H1 (cell line): ENCODE measurements around the gene C19orf67. TPM values are rescaled to one million over a fixed set of nuclear protein-coding genes. Genes with fewer than 3 reads are reported as not detected.

Experiments used
- CTCF ChIA-PET: fragments of 300-600 bp; sonication (Branson Sonifier 250); formaldehyde crosslinking; loops from one replicate; lab custom pipeline; 2021; ENCODE audit not compliant: partially characterized antibody; lab: Charles Lee
- POLR2A ChIA-PET: fragments of 300-600 bp; sonication (Branson Sonifier 250); formaldehyde crosslinking; loops from one replicate; lab custom pipeline; 2021; ENCODE audit warnings: inconsistent platforms; ENCODE audit not compliant: partially characterized antibody; lab: Charles Lee
- DNase-seq, 2 experiments: peaks; one replicate each; pipeline versions ENCODE4 v3.0.0 to v3.0.0-alpha.2; 2010 to 2022; ENCODE audit warnings: low spot score in 2 of 2, low read depth in 1 of 2, mixed read lengths in 1 of 2
- FAIRE-seq: peaks from 2 replicates; lab custom pipeline; 2011; peaks lifted over from hg19 to GRCh38; lab: Jason Lieb, UNC
- H2AFZ ChIP-seq: 2 replicates; pipeline ENCODE4 v1.8.1; 2012; ENCODE audit warnings: low read length, inconsistent platforms
- H2AK5ac ChIP-seq: 2 replicates; pipeline ENCODE4 v1.6.1; 2013; ENCODE audit warnings: low read depth, low read length
- H2BK120ac ChIP-seq: replicated peaks from 2 replicates; pipeline ENCODE3; 2013; ENCODE audit warnings: low read depth, low read length, inconsistent platforms
- H2BK12ac ChIP-seq: 2 replicates; pipeline ENCODE4 v1.6.1; 2013; ENCODE audit warnings: low read depth, low read length
- H2BK15ac ChIP-seq: 2 replicates; pipeline ENCODE4 v1.6.1; 2013; ENCODE audit warnings: low read length
- H2BK20ac ChIP-seq: 2 replicates; pipeline ENCODE4 v1.6.1; 2013; ENCODE audit warnings: low read length
- H2BK5ac ChIP-seq: 2 replicates; pipeline ENCODE4 v1.6.1; 2013; ENCODE audit warnings: low read depth, low read length
- H3K14ac ChIP-seq: 2 replicates; pipeline ENCODE4 v1.6.1; 2013; ENCODE audit warnings: inconsistent platforms; ENCODE audit not compliant: insufficient read length
- H3K18ac ChIP-seq: 2 replicates; pipeline ENCODE4 v1.6.1; 2013; ENCODE audit warnings: low read length; ENCODE audit errors: extremely low read depth
- H3K23ac ChIP-seq: 2 replicates; pipeline ENCODE4 v1.6.1; 2013; ENCODE audit warnings: inconsistent platforms; ENCODE audit not compliant: insufficient read length
- H3K23me2 ChIP-seq: 2 replicates; pipeline ENCODE4 v1.6.1; 2013; ENCODE audit warnings: low read depth, low read length
- H3K27ac ChIP-seq: 2 replicates; pipeline ENCODE4 v1.6.1; 2011; ENCODE audit warnings: low read depth, low read length, inconsistent platforms
- H3K27me3 ChIP-seq, 4 experiments: replicated peaks in 1 of 4; 1 replicate in 1 of 4; 2 replicates in 3 of 4; pipeline versions ENCODE4 v1.6.1 to v1.8.1; 2011 to 2013; ENCODE audit warnings: low read length in 3 of 4, mild to moderate bottlenecking in 3 of 4, inconsistent platforms in 2 of 4, mixed read lengths in 2 of 4, moderate library complexity in 1 of 4; ENCODE audit not compliant: control insufficient read depth in 3 of 4, insufficient read depth in 3 of 4; ENCODE audit errors: extremely low read depth in 1 of 4
- H3K36me3 ChIP-seq, 4 experiments: 2 replicates each; pipeline versions ENCODE4 v1.6.1 to v1.8.1; 2011 to 2013; ENCODE audit warnings: mild to moderate bottlenecking in 4 of 4, low read length in 3 of 4, moderate library complexity in 2 of 4, control low read depth in 1 of 4, inconsistent platforms in 1 of 4; ENCODE audit not compliant: insufficient read depth in 4 of 4, control insufficient read depth in 2 of 4
- H3K4ac ChIP-seq: replicated peaks from 2 replicates; pipeline ENCODE3; 2013; ENCODE audit warnings: low read length, low read depth, mixed read lengths, inconsistent platforms; ENCODE audit not compliant: insufficient read length
- H3K4me1 ChIP-seq, 4 experiments: replicated peaks in 1 of 4; 1 replicate in 1 of 4; 2 replicates in 3 of 4; pipeline versions ENCODE4 v1.6.1 to v1.8.1; 2011 to 2013; ENCODE audit warnings: low read length in 3 of 4, inconsistent platforms in 2 of 4, mixed read lengths in 1 of 4; ENCODE audit not compliant: insufficient read depth in 4 of 4, control insufficient read depth in 3 of 4
- H3K4me2 ChIP-seq, 2 experiments: 2 replicates each; pipeline versions ENCODE4 v1.6.1 to v1.8.1; 2011 to 2013; ENCODE audit warnings: low read depth in 2 of 2, low read length in 2 of 2, control low read depth in 1 of 2, inconsistent platforms in 1 of 2, mild to moderate bottlenecking in 1 of 2; ENCODE audit not compliant: insufficient read depth in 1 of 2
- H3K4me3 ChIP-seq, 4 experiments: fragments of 200-600, 300-600 bp in 1 of 4; sonication (generic), shearing (Covaris generic), sonication (Bioruptor Twin) in 1 of 4; 2 replicates each; pipeline versions ENCODE4 v1.5.1 to v1.8.1; 2011 to 2016; ENCODE audit warnings: low read length in 4 of 4, low read depth in 3 of 4, control low read depth in 2 of 4, inconsistent platforms in 2 of 4, mild to moderate bottlenecking in 2 of 4, mixed read lengths in 1 of 4, moderate library complexity in 1 of 4; ENCODE audit not compliant: insufficient read depth in 2 of 4; ENCODE audit errors: extremely low read depth in 1 of 4
- H3K56ac ChIP-seq: replicated peaks from 2 replicates; pipeline ENCODE3; 2013; ENCODE audit warnings: low read depth, mild to moderate bottlenecking, mixed read lengths, low read length, inconsistent platforms; ENCODE audit not compliant: insufficient read length
- H3K79me1 ChIP-seq: 2 replicates; pipeline ENCODE4 v1.6.1; 2013; ENCODE audit warnings: low read depth, low read length, control low read depth
- H3K79me2 ChIP-seq, 2 experiments: 2 replicates each; pipeline versions ENCODE4 v1.6.1 to v1.8.1; 2012 to 2013; ENCODE audit warnings: low read length in 2 of 2, mild to moderate bottlenecking in 2 of 2, inconsistent platforms in 1 of 2; ENCODE audit not compliant: insufficient read depth in 2 of 2, control insufficient read depth in 1 of 2
- H3K9ac ChIP-seq, 4 experiments: replicated peaks in 1 of 4; 1 replicate in 1 of 4; 2 replicates in 3 of 4; pipeline versions ENCODE4 v1.6.1 to v1.8.1; 2011 to 2013; ENCODE audit warnings: low read depth in 3 of 4, low read length in 3 of 4, control low read depth in 2 of 4, mild to moderate bottlenecking in 2 of 4, moderate library complexity in 2 of 4, inconsistent platforms in 1 of 4; ENCODE audit errors: extremely low read depth in 1 of 4
- H3K9me3 ChIP-seq, 2 experiments: 2 replicates each; pipeline versions ENCODE4 v1.6.1 to v1.8.1; 2012 to 2013; ENCODE audit warnings: mild to moderate bottlenecking in 2 of 2, moderate library complexity in 2 of 2, control low read depth in 1 of 2, inconsistent platforms in 1 of 2, low read depth in 1 of 2, low read length in 1 of 2, mixed read lengths in 1 of 2; ENCODE audit not compliant: insufficient read depth in 2 of 2
- H4K20me1 ChIP-seq, 2 experiments: replicated peaks in 1 of 2; 2 replicates each; pipeline versions ENCODE3 to v1.8.1; 2011 to 2013; ENCODE audit warnings: inconsistent platforms in 2 of 2, low read length in 2 of 2, mild to moderate bottlenecking in 1 of 2; ENCODE audit not compliant: insufficient read depth in 2 of 2, control insufficient read depth in 1 of 2
- H4K5ac ChIP-seq: 2 replicates; pipeline ENCODE4 v1.6.1; 2013; ENCODE audit warnings: low read length, low read depth, mixed read lengths, inconsistent platforms; ENCODE audit not compliant: insufficient read length
- H4K8ac ChIP-seq: 2 replicates; pipeline ENCODE4 v1.8.0; 2013; ENCODE audit warnings: mild to moderate bottlenecking, moderate library complexity, low read length, inconsistent platforms; ENCODE audit not compliant: insufficient read depth; ENCODE audit errors: extremely low read depth
- H4K91ac ChIP-seq: replicated peaks from 2 replicates; pipeline ENCODE3; 2013; ENCODE audit warnings: low read length, mixed read lengths, inconsistent platforms; ENCODE audit not compliant: insufficient read length
- ASH2L ChIP-seq: fragments of 200-600, 300-600 bp; sonication (generic); IDR thresholded peaks from one replicate; pipeline ENCODE4 v1.7.1; 2017; ENCODE audit warnings: low read length
- CBX5 ChIP-seq: fragments of 300-800, 300-1000 bp; sonication (generic); IDR thresholded peaks from 2 replicates; pipeline ENCODE4 v1.7.1; 2016; ENCODE audit warnings: antibody characterized with exemption, low read length, low read depth
- GABPA ChIP-seq: IDR thresholded peaks from 2 replicates; pipeline ENCODE4 v1.6.1; 2011; ENCODE audit warnings: mild to moderate bottlenecking, low read length, moderate library complexity, borderline replicate concordance; ENCODE audit not compliant: insufficient read depth
- JUN ChIP-seq: IDR thresholded peaks from 2 replicates; pipeline ENCODE4 v1.6.1; 2011; ENCODE audit warnings: low read depth, mild to moderate bottlenecking, improper control_type of control experiment, low read length
- JUND ChIP-seq: IDR thresholded peaks from 2 replicates; pipeline ENCODE4 v1.6.1; 2011; ENCODE audit warnings: mild to moderate bottlenecking, improper control_type of control experiment, low read length
- KDM4A ChIP-seq: IDR thresholded peaks from one replicate; pipeline ENCODE4 v1.7.1; 2012; ENCODE audit warnings: low read depth, mild to moderate bottlenecking, moderate library complexity, low read length, inconsistent platforms; ENCODE audit not compliant: severe bottlenecking
- MAFK ChIP-seq: IDR thresholded peaks from 2 replicates; pipeline ENCODE4 v1.6.1; 2012; ENCODE audit warnings: low read depth, mild to moderate bottlenecking, improper control_type of control experiment, low read length
- NANOG ChIP-seq: IDR thresholded peaks from 2 replicates; pipeline ENCODE4 v1.6.1; 2011; ENCODE audit warnings: low read length, low read depth, mild to moderate bottlenecking, inconsistent platforms; ENCODE audit not compliant: insufficient read depth, poor library complexity, severe bottlenecking
- RNF2 ChIP-seq: fragments of 200-900, 300-1000 bp; sonication (generic); IDR thresholded peaks from 2 replicates; pipeline ENCODE4 v1.7.1; 2016; ENCODE audit warnings: borderline replicate concordance, low read depth, mild to moderate bottlenecking, antibody characterized with exemption, low read length; ENCODE audit not compliant: poor library complexity, severe bottlenecking; ENCODE audit errors: missing control alignments
- WGBS, 2 experiments: shearing (Covaris generic) in 1 of 2; methylation state at CpG; one replicate each; pipeline versions ENCODE4 v1.1.6 to v1.1.7; 2013 to 2015; ENCODE audit warnings: low lambda C conversion rate in 2 of 2, mixed read lengths in 2 of 2, inconsistent platforms in 1 of 2, low coverage in 1 of 2, missing lambda C conversion rate in 1 of 2; ENCODE audit not compliant: insufficient replicate concordance in 2 of 2, insufficient coverage in 1 of 2, insufficient read length in 1 of 2; ENCODE audit errors: extremely low coverage in 1 of 2, missing lambda C conversion rate in 1 of 2; 5-methylcytosine and 5-hydroxymethylcytosine counted together
- polyA plus RNA-seq, 7 experiments: library from polyadenylated mRNA; depleted of rRNA in 3 of 7; stranded (reverse) in 5 of 7; unstranded in 2 of 7; fragments of >200 nt in 5 of 7; fragments of 200-250 nt in 2 of 7; gene quantifications; 1 replicate in 5 of 7; 2 replicates in 1 of 7; 4 replicates in 1 of 7; pipeline versions ENCODE4 v1.2.1 to v1.2.3, GENCODE V29; 2011 to 2013; ENCODE audit warnings: missing spikeins in 2 of 7, mixed read lengths in 2 of 7
- total RNA-seq: library from RNA; stranded (reverse); fragmentation: NEBNext Ultra II Directional; extraction: Animal tissue kit (Norgen Biotek cat#: 25700); gene quantifications from 2 replicates; pipeline ENCODE4 v1.2.1, GENCODE V29; 2021

Gene C19orf67
- total and polyA plus RNA-seq, 2 of the 8 experiments (the other 6 are each of a cell fraction or from before 2014, with no cell fraction given) = 0.12 TPM; not detected in 1

- H3K4ac ChIP-seq = no peak overlapping the region
- H2AK5ac ChIP-seq = no peak overlapping the region
- FAIRE-seq (no peak), DNase-seq (no peak)
- H3K36me3 ChIP-seq = no peaks in the 10 kb centered on the region
- H3K18ac ChIP-seq = no peak overlapping the region
- 100% methylated on average over 4 of the region's 4 CpGs; no CpG with 5 or more reads in 1 of the 2 experiments for WGBS, 2 experiments
- no peak overlapping the region for H2BK15ac ChIP-seq
- no peak overlapping the region for H2BK5ac ChIP-seq
- no peaks in the 10 kb centered on the region; a peak in 1 of 7 replicates for H3K4me1 ChIP-seq
- H3K9ac ChIP-seq = no peak overlapping the region
- H4K20me1 ChIP-seq = no peaks in the 10 kb centered on the region
- CTCF ChIA-PET = interaction anchor here (1.0 to 9.9 kb wide), 11 partner anchors 9 to 174 kb away, joined by 3 to 77 read pairs (median 5); partner anchors contain the start of genes IL27RA, MISP3 and PALM3
- no peak overlapping the region for H3K4me2 ChIP-seq
- no peaks in the 10 kb centered on the region for H3K27me3 ChIP-seq
- no peak overlapping the region for H3K56ac ChIP-seq
- no peak overlapping the region for H2AFZ ChIP-seq
- no peak overlapping the region for H4K91ac ChIP-seq
- H3K23me2 ChIP-seq = no peaks in the 10 kb centered on the region; the same call in 1 of the 2 replicates
- POLR2A ChIA-PET = no interaction called here
- no peak overlapping the region for H2BK20ac ChIP-seq
- no peaks in the 10 kb centered on the region for H3K79me2 ChIP-seq
- H4K5ac ChIP-seq = no peak overlapping the region
- no peak overlapping the region for H2BK12ac ChIP-seq
- H3K14ac ChIP-seq = no peak overlapping the region
- no peak overlapping the region for H2BK120ac ChIP-seq
- no peak overlapping the region for H4K8ac ChIP-seq
- H3K4me3 ChIP-seq = no peak overlapping the region
- no peaks in the 10 kb centered on the region; a peak in 1 of 4 replicates for H3K9me3 ChIP-seq
- H3K79me1 ChIP-seq = no peaks in the 10 kb centered on the region
- no peak for TF ChIP-seq JUN
- TF ChIP-seq CBX5 = no peak
- TF ChIP-seq NANOG = no peak
- TF ChIP-seq GABPA = no peak
- TF ChIP-seq MAFK = no peak
- TF ChIP-seq ASH2L = no peak
- TF ChIP-seq KDM4A = no peak
- no peak for TF ChIP-seq JUND
- TF ChIP-seq RNF2 = no peak
- no peak overlapping the region for H3K23ac ChIP-seq
- H3K27ac ChIP-seq = no peak overlapping the region
Measured at GRCh38 chr19:14050512-14050911, 35.1 kb downstream of the C19orf67 start.
